ENCODE results near the gene MROH7.

Gene MROH7

DNA sequence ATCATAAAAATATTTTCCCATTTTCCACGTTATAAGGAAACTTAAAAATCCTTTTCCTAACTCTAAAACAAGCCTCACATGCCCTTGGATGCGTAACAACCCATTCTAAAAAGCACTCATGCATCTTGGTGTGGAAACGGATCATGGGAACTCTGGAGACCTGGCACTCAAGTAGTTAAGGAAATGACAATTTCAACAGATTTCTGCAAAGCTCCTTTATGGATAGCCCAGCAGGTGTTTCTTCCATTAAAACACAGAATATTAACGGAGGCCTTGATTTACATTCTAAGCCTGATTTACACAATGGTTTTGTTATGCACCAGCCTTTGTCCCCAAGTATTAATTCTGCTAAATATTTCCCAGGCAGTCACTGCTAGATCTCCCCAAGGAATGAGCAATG, 109.8 kb downstream of the MROH7 start:
- 100% methylated on average over 1 of the region's 4 CpGs for WGBS (ENCODE audit: extremely low coverage, insufficient coverage, insufficient read length)
- H4K91ac ChIP-seq (ENCODE audit: low read depth, low read length): no peak overlapping the region
- no peak overlapping the region for H3K14ac ChIP-seq (ENCODE audit: low read length)
- no peak for DNase-seq
- no peak overlapping the region for H2AFZ ChIP-seq (ENCODE audit: insufficient read depth, low read length, poor library complexity)
- H3K27me3 ChIP-seq (ENCODE audit: insufficient read depth, low read length): no peaks in the 10 kb centered on the region
- H3K27ac ChIP-seq (ENCODE audit: low read depth, low read length): no peak overlapping the region
- H3K4me2 ChIP-seq (ENCODE audit: low read length): no peak overlapping the region
- H3K9me3 ChIP-seq (ENCODE audit: insufficient read depth, low read depth, low read length): no peaks in the 10 kb centered on the region
- no peaks in the 10 kb centered on the region for H3K79me2 ChIP-seq (ENCODE audit: control insufficient read depth, insufficient read depth, low read length, poor library complexity)
- H2AK5ac ChIP-seq (ENCODE audit: low read length): no peak overlapping the region
- H3K23ac ChIP-seq (ENCODE audit: low read length): no peak overlapping the region
- H4K12ac ChIP-seq (ENCODE audit: low read depth, low read length): no peak overlapping the region
- H2BK12ac ChIP-seq (ENCODE audit: low read length): no peak overlapping the region
- no peaks in the 10 kb centered on the region for H3K79me1 ChIP-seq (ENCODE audit: low read length)
- no peak overlapping the region for H3K4me3 ChIP-seq (ENCODE audit: low read depth, low read length)
- H2BK120ac ChIP-seq (ENCODE audit: insufficient read depth, low read length, poor library complexity): no peak overlapping the region
- H3K4me1 ChIP-seq (ENCODE audit: control insufficient read depth in 1 of 2, insufficient read depth in 2 of 2, low read length in 2 of 2): peaks cover 0 to 3% of the 10 kb centered on the region in 2 experiments
- no peak overlapping the region for H3K4ac ChIP-seq (ENCODE audit: low read depth, low read length)
- H3K9ac ChIP-seq (ENCODE audit: low read length): no peak overlapping the region
- no peak overlapping the region for H4K8ac ChIP-seq (ENCODE audit: low read depth, low read length)
- H3K18ac ChIP-seq (ENCODE audit: low read length): no peak overlapping the region
- peaks cover 0 to 2% of the 10 kb centered on the region in 2 experiments for H3K36me3 ChIP-seq (ENCODE audit: control insufficient read depth in 1 of 2, insufficient read depth in 2 of 2, low read length in 2 of 2)
- H2BK5ac ChIP-seq (ENCODE audit: low read depth, low read length, poor library complexity): no peak overlapping the region

DNA sequence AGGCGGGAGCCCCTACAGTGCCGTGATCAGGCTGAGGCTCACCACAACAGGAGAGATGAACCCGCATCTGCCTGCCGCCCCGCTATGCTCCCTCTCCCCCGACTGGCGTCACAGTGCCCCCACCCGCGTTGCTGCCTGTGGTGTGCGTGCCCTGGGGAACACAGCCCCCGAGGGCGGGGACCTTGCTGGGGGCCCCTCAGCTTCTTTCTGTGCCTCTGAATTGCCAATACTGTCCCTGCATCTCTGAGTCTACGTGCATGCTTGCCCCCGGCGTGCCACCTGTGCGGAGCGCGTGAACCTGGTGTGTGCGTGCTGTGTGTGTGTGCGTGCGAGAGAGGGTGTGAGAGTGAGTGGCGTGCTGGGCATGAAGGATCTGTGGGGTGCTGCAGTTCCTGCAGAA, 112.5 kb downstream of the MROH7 start:
- Histone ChIP-seq H3K4me1 (ENCODE audit: control insufficient read depth in 1 of 2, insufficient read depth in 2 of 2, low read length in 2 of 2) (peaks cover 0 to 3% of the 10 kb centered on the region in 2 experiments), H3K4me2 (ENCODE audit: low read length) (no peak overlapping the region), H3K14ac (ENCODE audit: low read length) (no peak overlapping the region), H3K9me3 (ENCODE audit: insufficient read depth, low read depth, low read length) (no peaks in the 10 kb centered on the region), H3K79me1 (ENCODE audit: low read length) (no peaks in the 10 kb centered on the region), H4K8ac (ENCODE audit: low read depth, low read length) (no peak overlapping the region), H2AK5ac (ENCODE audit: low read length) (no peak overlapping the region), H4K12ac (ENCODE audit: low read depth, low read length) (no peak overlapping the region), H3K36me3 (ENCODE audit: control insufficient read depth in 1 of 2, insufficient read depth in 2 of 2, low read length in 2 of 2) (peaks cover 18 to 20% of the 10 kb centered on the region in 2 experiments), H2BK5ac (ENCODE audit: low read depth, low read length, poor library complexity) (no peak overlapping the region), H3K27me3 (ENCODE audit: insufficient read depth, low read length) (no peaks in the 10 kb centered on the region), H3K4me3 (ENCODE audit: low read depth, low read length) (no peak overlapping the region), H2BK12ac (ENCODE audit: low read length) (no peak overlapping the region), H4K91ac (ENCODE audit: low read depth, low read length) (no peak overlapping the region), H3K9ac (ENCODE audit: low read length) (no peak overlapping the region), H3K79me2 (ENCODE audit: control insufficient read depth, insufficient read depth, low read length, poor library complexity) (no peaks in the 10 kb centered on the region), H3K18ac (ENCODE audit: low read length) (no peak overlapping the region), H3K23ac (ENCODE audit: low read length) (no peak overlapping the region), H2AFZ (ENCODE audit: insufficient read depth, low read length, poor library complexity) (no peak overlapping the region), H2BK120ac (ENCODE audit: insufficient read depth, low read length, poor library complexity) (no peak overlapping the region), H3K27ac (ENCODE audit: low read depth, low read length) (no peak overlapping the region), H3K4ac (ENCODE audit: low read depth, low read length) (no peak overlapping the region)
- no CpG with 5 or more reads among the region's 22 CpGs for WGBS (ENCODE audit: extremely low coverage, insufficient coverage, insufficient read length)
- no peak for DNase-seq

DNA sequence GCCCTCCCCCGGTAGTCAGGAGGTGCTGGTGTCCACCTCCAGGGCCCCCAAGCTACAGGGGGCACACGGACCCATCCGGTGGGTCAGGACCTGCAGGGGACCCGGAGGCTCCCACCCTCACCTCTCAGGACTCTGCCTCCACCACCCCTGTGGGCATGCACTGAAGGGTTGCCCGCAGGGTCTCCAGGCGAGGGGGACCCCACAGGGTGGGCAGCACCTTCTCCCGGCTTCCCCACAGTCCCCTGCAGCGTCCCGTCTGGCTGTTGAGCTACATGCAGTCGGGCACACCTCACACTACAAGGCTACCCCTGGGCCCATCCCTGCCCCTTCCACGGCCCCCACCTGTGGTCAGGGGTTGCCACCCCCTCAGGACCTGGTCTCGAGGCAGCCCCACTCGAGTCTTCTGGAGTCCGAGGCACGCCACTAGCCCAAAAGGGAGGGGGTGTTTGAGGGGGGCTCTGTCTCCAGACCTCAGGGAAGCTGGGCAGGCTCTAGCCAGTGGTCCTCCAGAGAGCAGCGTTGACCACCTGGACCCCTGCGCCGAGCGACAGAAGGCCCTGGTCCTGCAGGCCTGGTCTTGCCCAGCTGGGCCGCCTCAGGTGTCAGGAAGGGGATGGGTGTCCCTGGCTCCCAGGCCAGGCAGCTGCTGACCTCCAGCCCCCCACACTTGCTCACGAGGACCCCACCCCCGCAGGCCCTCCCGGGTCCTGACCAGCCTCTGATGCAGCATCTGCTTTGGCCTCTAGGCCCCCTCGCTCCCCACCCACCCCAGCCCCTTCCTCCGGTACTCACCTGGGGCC, 113.1 kb downstream of the MROH7 start:
- Histone ChIP-seq H3K4ac (ENCODE audit: low read depth, low read length) (no peak overlapping the region), H3K4me3 (ENCODE audit: low read depth, low read length) (no peak overlapping the region), H3K23ac (ENCODE audit: low read length) (no peak overlapping the region), H4K8ac (ENCODE audit: low read depth, low read length) (no peak overlapping the region), H3K36me3 (ENCODE audit: control insufficient read depth in 1 of 2, insufficient read depth in 2 of 2, low read length in 2 of 2) (peaks cover 18 to 20% of the 10 kb centered on the region in 2 experiments), H4K91ac (ENCODE audit: low read depth, low read length) (no peak overlapping the region), H3K9ac (ENCODE audit: low read length) (no peak overlapping the region), H3K4me2 (ENCODE audit: low read length) (no peak overlapping the region), H2BK5ac (ENCODE audit: low read depth, low read length, poor library complexity) (no peak overlapping the region), H3K27ac (ENCODE audit: low read depth, low read length) (no peak overlapping the region), H3K79me1 (ENCODE audit: low read length) (no peaks in the 10 kb centered on the region), H3K9me3 (ENCODE audit: insufficient read depth, low read depth, low read length) (no peaks in the 10 kb centered on the region), H3K18ac (ENCODE audit: low read length) (no peak overlapping the region), H2BK120ac (ENCODE audit: insufficient read depth, low read length, poor library complexity) (no peak overlapping the region), H2BK12ac (ENCODE audit: low read length) (no peak overlapping the region), H4K12ac (ENCODE audit: low read depth, low read length) (no peak overlapping the region), H2AK5ac (ENCODE audit: low read length) (no peak overlapping the region), H3K79me2 (ENCODE audit: control insufficient read depth, insufficient read depth, low read length, poor library complexity) (no peaks in the 10 kb centered on the region), H3K27me3 (ENCODE audit: insufficient read depth, low read length) (no peaks in the 10 kb centered on the region), H3K4me1 (ENCODE audit: control insufficient read depth in 1 of 2, insufficient read depth in 2 of 2, low read length in 2 of 2) (peaks cover 0 to 3% of the 10 kb centered on the region in 2 experiments), H2AFZ (ENCODE audit: insufficient read depth, low read length, poor library complexity) (no peak overlapping the region), H3K14ac (ENCODE audit: low read length) (no peak overlapping the region)
- DNase-seq: no peak
- no CpG with 5 or more reads among the region's 25 CpGs for WGBS (ENCODE audit: extremely low coverage, insufficient coverage, insufficient read length)

DNA sequence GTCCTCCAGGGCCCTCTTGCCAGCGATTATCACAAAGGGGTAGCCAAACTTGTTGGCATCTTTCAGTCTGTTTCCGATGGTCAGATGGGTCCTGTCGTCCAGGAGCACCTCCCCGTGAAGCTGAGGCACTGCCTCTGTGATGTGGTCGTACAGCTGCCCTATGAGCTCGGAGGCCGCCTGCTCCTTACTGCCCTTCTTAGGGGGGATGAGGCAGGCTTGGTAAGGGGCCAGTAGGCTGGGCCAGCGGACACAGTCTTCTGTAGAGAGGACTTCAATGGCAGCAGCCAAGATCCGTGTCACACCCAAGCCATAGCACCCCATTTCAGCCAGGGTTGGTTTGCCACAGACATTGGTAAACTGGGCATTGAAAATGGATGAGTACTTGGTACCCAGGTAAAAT, 116.2 kb downstream of the MROH7 start:
- no peak overlapping the region for H3K23ac ChIP-seq (ENCODE audit: low read length)
- H3K9ac ChIP-seq (ENCODE audit: low read length): no peak overlapping the region
- no peak overlapping the region for H3K14ac ChIP-seq (ENCODE audit: low read length)
- no peaks in the 10 kb centered on the region for H3K9me3 ChIP-seq (ENCODE audit: insufficient read depth, low read depth, low read length)
- H2BK120ac ChIP-seq (ENCODE audit: insufficient read depth, low read length, poor library complexity): no peak overlapping the region
- H4K8ac ChIP-seq (ENCODE audit: low read depth, low read length): no peak overlapping the region
- no peaks in the 10 kb centered on the region for H3K79me2 ChIP-seq (ENCODE audit: control insufficient read depth, insufficient read depth, low read length, poor library complexity)
- no peaks in the 10 kb centered on the region for H3K79me1 ChIP-seq (ENCODE audit: low read length)
- no peaks in the 10 kb centered on the region for H3K27me3 ChIP-seq (ENCODE audit: insufficient read depth, low read length)
- no peak overlapping the region for H2BK5ac ChIP-seq (ENCODE audit: low read depth, low read length, poor library complexity)
- H3K4me1 ChIP-seq (ENCODE audit: control insufficient read depth in 1 of 2, insufficient read depth in 2 of 2, low read length in 2 of 2): peaks cover 0 to 3% of the 10 kb centered on the region in 2 experiments
- H2BK12ac ChIP-seq (ENCODE audit: low read length): no peak overlapping the region
- no peak overlapping the region for H3K4ac ChIP-seq (ENCODE audit: low read depth, low read length)
- H3K4me3 ChIP-seq (ENCODE audit: low read depth, low read length): no peak overlapping the region
- H3K27ac ChIP-seq (ENCODE audit: low read depth, low read length): no peak overlapping the region
- no peak overlapping the region for H2AFZ ChIP-seq (ENCODE audit: insufficient read depth, low read length, poor library complexity)
- no peak overlapping the region for H4K12ac ChIP-seq (ENCODE audit: low read depth, low read length)
- no peak overlapping the region for H3K4me2 ChIP-seq (ENCODE audit: low read length)
- no peak overlapping the region for H4K91ac ChIP-seq (ENCODE audit: low read depth, low read length)
- no peak for DNase-seq
- H3K36me3 ChIP-seq (ENCODE audit: control insufficient read depth in 1 of 2, insufficient read depth in 2 of 2, low read length in 2 of 2): peaks cover 18 to 20% of the 10 kb centered on the region in 2 experiments
- no peak overlapping the region for H3K18ac ChIP-seq (ENCODE audit: low read length)
- no CpG with 5 or more reads among the region's 9 CpGs for WGBS (ENCODE audit: extremely low coverage, insufficient coverage, insufficient read length)
- H2AK5ac ChIP-seq (ENCODE audit: low read length): no peak overlapping the region

All from trophoblast cell (in vitro differentiated cells and primary cell).